GM12864 (cell line): ENCODE data around the gene SLC9A3.

Source experiments
- DNase-seq: peaks from one replicate; pipeline ENCODE4 v3.0.0-alpha.2; 2011; ENCODE audit warnings: low read depth
- H3K4me3 ChIP-seq: 2 replicates; pipeline ENCODE4 v1.5.1; 2011; ENCODE audit warnings: mild to moderate bottlenecking, low read depth, low read length, control low read depth
- TF ChIP-seq, protein P1 (sequence below): IDR thresholded peaks from 2 replicates; pipeline ENCODE4 v1.5.1; 2011; ENCODE audit warnings: low read depth, mild to moderate bottlenecking, moderate library complexity, low read length, control low read depth, inconsistent platforms; ENCODE audit errors: missing control alignments

Gene SLC9A3

DNA sequence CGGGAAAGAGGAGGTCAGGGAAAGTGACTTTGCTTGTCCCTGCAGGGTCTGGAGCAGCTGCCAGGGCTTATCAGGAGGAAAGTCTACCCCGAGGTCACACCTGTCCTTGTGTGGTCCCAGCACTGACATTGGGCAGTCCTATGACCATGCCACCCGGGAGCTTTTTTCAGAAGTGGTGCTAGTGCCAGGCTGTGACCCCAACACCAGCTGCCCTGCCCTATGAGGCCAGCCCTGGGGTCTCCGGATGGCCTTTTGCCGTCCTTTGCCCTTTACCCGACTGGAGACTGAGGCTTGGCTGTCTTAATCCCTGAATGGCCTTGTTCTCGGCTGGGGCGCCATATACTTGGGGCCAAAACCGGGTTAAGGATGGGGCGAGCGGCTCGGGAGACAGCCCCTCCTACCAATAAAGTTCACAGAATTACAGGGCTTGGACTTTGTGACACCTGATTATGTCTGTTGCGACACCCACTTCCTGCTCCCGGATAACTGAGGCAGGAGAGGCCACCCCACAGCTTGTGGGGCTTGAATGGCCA lies 22.2 kb upstream of the SLC9A3 start:
- no peak overlapping the region for H3K4me3 ChIP-seq
- no peak for DNase-seq
- TF ChIP-seq, protein P1, sequence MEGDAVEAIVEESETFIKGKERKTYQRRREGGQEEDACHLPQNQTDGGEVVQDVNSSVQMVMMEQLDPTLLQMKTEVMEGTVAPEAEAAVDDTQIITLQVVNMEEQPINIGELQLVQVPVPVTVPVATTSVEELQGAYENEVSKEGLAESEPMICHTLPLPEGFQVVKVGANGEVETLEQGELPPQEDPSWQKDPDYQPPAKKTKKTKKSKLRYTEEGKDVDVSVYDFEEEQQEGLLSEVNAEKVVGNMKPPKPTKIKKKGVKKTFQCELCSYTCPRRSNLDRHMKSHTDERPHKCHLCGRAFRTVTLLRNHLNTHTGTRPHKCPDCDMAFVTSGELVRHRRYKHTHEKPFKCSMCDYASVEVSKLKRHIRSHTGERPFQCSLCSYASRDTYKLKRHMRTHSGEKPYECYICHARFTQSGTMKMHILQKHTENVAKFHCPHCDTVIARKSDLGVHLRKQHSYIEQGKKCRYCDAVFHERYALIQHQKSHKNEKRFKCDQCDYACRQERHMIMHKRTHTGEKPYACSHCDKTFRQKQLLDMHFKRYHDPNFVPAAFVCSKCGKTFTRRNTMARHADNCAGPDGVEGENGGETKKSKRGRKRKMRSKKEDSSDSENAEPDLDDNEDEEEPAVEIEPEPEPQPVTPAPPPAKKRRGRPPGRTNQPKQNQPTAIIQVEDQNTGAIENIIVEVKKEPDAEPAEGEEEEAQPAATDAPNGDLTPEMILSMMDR: no peak

GRCh38 chr5:545641-546375 lies 21.6 kb upstream of the SLC9A3 start:
- TF ChIP-seq, protein P1: no peak
- DNase-seq: no peak
- H3K4me3 ChIP-seq: no peak overlapping the region

DNA sequence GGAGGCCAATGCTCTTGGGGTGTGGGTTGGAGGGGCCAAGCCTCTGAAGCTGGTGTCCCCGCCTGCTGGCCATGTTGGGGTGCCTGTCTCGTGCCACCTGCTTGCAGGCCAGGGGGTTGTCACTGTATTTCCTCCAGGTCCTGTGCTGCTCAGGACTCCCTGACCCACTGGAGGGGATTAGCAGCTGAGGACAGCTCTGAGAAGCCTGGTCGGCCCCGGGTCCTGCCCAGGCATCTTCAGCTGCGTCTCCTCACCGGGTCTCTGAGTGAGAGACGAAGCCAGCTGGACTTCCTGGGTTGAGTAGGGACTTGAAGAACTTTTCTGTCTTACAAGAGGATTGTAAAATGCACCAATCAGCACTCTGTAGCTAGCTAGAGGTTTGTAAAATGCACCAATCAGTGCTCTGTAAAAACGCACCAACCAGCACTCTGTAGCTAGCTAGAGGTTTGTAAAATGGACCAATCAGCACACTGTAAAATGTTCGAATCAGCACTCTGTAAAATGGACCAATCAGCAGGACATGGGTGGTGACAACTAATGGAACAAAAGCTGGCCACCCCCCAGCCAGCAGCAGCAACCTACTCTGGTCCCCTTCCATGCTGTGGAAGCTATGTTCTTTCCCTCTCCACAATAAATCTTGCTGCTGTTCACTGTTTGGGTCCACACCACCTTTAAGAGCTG lies 20.6 kb upstream of the SLC9A3 start:
- H3K4me3 ChIP-seq: no peak overlapping the region
- TF ChIP-seq, protein P1: no peak
- no peak for DNase-seq

- peak; percentile 90 for DNase-seq
- H3K4me3 ChIP-seq: no peak overlapping the region
- TF ChIP-seq, protein P1: no peak
Observed at GRCh38 chr5:543755-544674, 19.8 kb upstream of the SLC9A3 start.

GRCh38 chr5:543351-543750 lies 19.1 kb upstream of the SLC9A3 start:
- no peak for DNase-seq
- no peak overlapping the region for H3K4me3 ChIP-seq
- TF ChIP-seq, protein P1: no peak
